ENCODE results near the gene MTRFR. TPM values are rescaled to one million over a fixed set of nuclear protein-coding genes. Genes with fewer than 3 reads are reported as not detected.

The MTRFR gene
- total RNA-seq, 1 donor from 2014 or later, result 10.9 TPM

- no peak for DNase-seq (ENCODE audit: low read depth)
- TF ChIP-seq CTCF (IDR thresholded peaks at IDR 0.05; ENCODE audit: insufficient read depth, low read length, poor library complexity, severe bottlenecking), result peak; percentile 1
- no peaks in the 10 kb centered on the region for H3K36me3 ChIP-seq (ENCODE audit: control insufficient read depth, insufficient read depth, low read length)
Measured at GRCh38 chr12:123233505-123234308, 471 bp downstream of the MTRFR start.

DNA sequence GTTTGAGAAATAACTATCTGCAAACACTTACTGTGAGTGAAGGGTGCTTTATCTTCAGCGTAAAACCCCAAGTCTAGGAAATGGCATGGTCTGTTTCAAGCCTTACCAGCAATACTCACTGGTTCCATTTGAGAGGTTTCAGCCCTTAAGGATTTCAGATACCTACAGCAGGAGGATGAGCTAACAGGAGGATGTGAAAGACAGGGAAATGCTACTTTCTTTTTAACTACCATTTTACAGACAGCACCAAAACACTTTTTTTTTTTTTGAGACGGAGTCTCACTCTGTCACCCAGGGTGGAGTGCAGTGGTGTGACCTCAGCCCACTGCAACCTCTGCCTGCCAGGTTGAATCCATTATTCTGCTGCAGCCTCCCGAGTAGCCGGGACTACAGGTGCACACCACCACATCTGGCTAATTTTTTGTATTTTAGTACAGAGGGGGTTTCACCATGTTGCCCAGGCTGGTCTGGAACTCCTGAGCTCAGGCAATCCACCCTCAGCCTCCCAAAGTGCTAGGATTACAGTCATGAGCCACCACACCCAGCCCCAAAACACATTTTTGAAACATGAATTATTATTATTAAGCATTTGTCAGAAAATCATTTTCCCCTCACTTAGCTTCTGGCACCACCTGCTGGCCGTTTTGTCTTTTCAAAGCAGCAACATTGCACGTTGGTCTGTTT lies 4.6 kb downstream of the MTRFR start:
- Histone ChIP-seq H3K4me3 (ENCODE audit: low read depth, low read length) (no peak overlapping the region), H3K27me3 (ENCODE audit: control insufficient read depth, insufficient read depth, low read length) (no peaks in the 10 kb centered on the region), H3K36me3 (ENCODE audit: control insufficient read depth, insufficient read depth, low read length) (no peaks in the 10 kb centered on the region)
- no peak for DNase-seq (ENCODE audit: low read depth)
- TF ChIP-seq CTCF (IDR thresholded peaks at IDR 0.05; ENCODE audit: insufficient read depth, low read length, poor library complexity, severe bottlenecking), result peak; percentile 63

More at GRCh38 chr12:123233505-123234308, 471 bp downstream of the MTRFR start:
- peak overlapping the region; percentile 83 for H3K4me3 ChIP-seq (ENCODE audit: low read depth, low read length)
- no peaks in the 10 kb centered on the region for H3K27me3 ChIP-seq (ENCODE audit: control insufficient read depth, insufficient read depth, low read length)

GRCh38 chr12:123238330-123238682 lies 5.1 kb downstream of the MTRFR start:
- Histone ChIP-seq H3K27me3 (ENCODE audit: control insufficient read depth, insufficient read depth, low read length) (no peaks in the 10 kb centered on the region), H3K4me3 (ENCODE audit: low read depth, low read length) (no peak overlapping the region), H3K36me3 (ENCODE audit: control insufficient read depth, insufficient read depth, low read length) (no peaks in the 10 kb centered on the region)
- DNase-seq (ENCODE audit: low read depth), result no peak
- no peak for TF ChIP-seq CTCF (IDR thresholded peaks at IDR 0.05; ENCODE audit: insufficient read depth, low read length, poor library complexity, severe bottlenecking)

GRCh38 chr12:123238961-123239360 lies 5.7 kb downstream of the MTRFR start:
- no peak for TF ChIP-seq CTCF (IDR thresholded peaks at IDR 0.05; ENCODE audit: insufficient read depth, low read length, poor library complexity, severe bottlenecking)
- DNase-seq (ENCODE audit: low read depth), result no peak
- Histone ChIP-seq H3K27me3 (ENCODE audit: control insufficient read depth, insufficient read depth, low read length) (no peaks in the 10 kb centered on the region), H3K36me3 (ENCODE audit: control insufficient read depth, insufficient read depth, low read length) (no peaks in the 10 kb centered on the region), H3K4me3 (ENCODE audit: low read depth, low read length) (no peak overlapping the region)

GRCh38 chr12:123242116-123242904 lies 9.1 kb downstream of the MTRFR start:
- H3K27me3 ChIP-seq (ENCODE audit: control insufficient read depth, insufficient read depth, low read length), result no peaks in the 10 kb centered on the region
- H3K4me3 ChIP-seq (ENCODE audit: low read depth, low read length), result no peak overlapping the region
- DNase-seq (ENCODE audit: low read depth), result no peak
- H3K36me3 ChIP-seq (ENCODE audit: control insufficient read depth, insufficient read depth, low read length), result no peaks in the 10 kb centered on the region
- no peak for TF ChIP-seq CTCF (IDR thresholded peaks at IDR 0.05; ENCODE audit: insufficient read depth, low read length, poor library complexity, severe bottlenecking)
